A549 treated with AZD2906 at 1 μM for 4 hours (cell line): ENCODE results near the gene BLTP3B. TPM values are rescaled to one million over a fixed set of nuclear protein-coding genes. Genes with fewer than 3 reads are reported as not detected.

Experiments
- total RNA-seq: library from RNA; stranded (reverse); fragments of 200-300 nt; extraction: Qiagen RNA extraction; gene quantifications from 5 replicates; pipeline ENCODE4 v1.2.3, GENCODE V29; 2022

Gene BLTP3B
- 9.1 to 13.8 TPM (median 11.4 TPM) in 5 replicates for total RNA-seq

GRCh38 chr12:100142851-100143559, at the start of gene BLTP3B:
TSS of gene BLTP3B (minus strand) at chr12:100142874. CDS start at chr12:100142635, 239 bp downstream.

Other genes starting within 250 kb of the BLTP3B start
- gene ANKS1B, start 157.9 kb downstream of the BLTP3B start, total RNA-seq: 0.41 to 0.71 TPM (median 0.51 TPM) in 5 replicates
- gene ACTR6, start 57.9 kb upstream of the BLTP3B start, total RNA-seq: 16.9 to 32.7 TPM (median 21.2 TPM) in 5 replicates
- 1.1 to 1.4 TPM (median 1.2 TPM) in 5 replicates for gene DEPDC4, start 124.2 kb upstream of the BLTP3B start, total RNA-seq
- 15.8 to 20.8 TPM (median 18.5 TPM) in 5 replicates for gene SCYL2, start 124.3 kb upstream of the BLTP3B start, total RNA-seq
- 0.02 to 0.06 TPM in 2 of 5 replicates, not detected in the others for gene SLC17A8, start 214.2 kb upstream of the BLTP3B start, total RNA-seq